WI38 (cell line): ENCODE results near the gene CCDC28A.

ENCODE experiments used
- H3K4me3 ChIP-seq: 2 replicates; pipeline ENCODE4 v1.5.1; 2011; ENCODE audit warnings: low read depth, mild to moderate bottlenecking, control low read depth, low read length
- CTCF ChIP-seq: IDR thresholded peaks from 2 replicates; pipeline ENCODE4 v1.5.1; 2012; ENCODE audit warnings: low read depth, mild to moderate bottlenecking, control low read depth, low read length

The CCDC28A gene

GRCh38 chr6:138795809-138796603, 22.4 kb downstream of the CCDC28A start, which contains the start of gene ECT2L:
ECT2L (plus strand) TSS chr6:138796087; CDS start chr6:138813275, 17,188 bp downstream.
- H3K4me3 ChIP-seq = no peak within 1 kb of the TSS
- TF ChIP-seq CTCF = no peak

- TF ChIP-seq CTCF = no peak
- H3K4me3 ChIP-seq = no peak overlapping the region
These were observed 23.2 kb downstream of the CCDC28A start for GRCh38 chr6:138796771-138797170.

GRCh38 chr6:138797806-138798446, 24.4 kb downstream of the CCDC28A start:
- no peak overlapping the region for H3K4me3 ChIP-seq
- TF ChIP-seq CTCF = no peak

GRCh38 chr6:138800377-138801150, 27.0 kb downstream of the CCDC28A start:
- no peak overlapping the region for H3K4me3 ChIP-seq
- TF ChIP-seq CTCF = no peak

GRCh38 chr6:138803331-138803730, 29.8 kb downstream of the CCDC28A start:
- no peak overlapping the region for H3K4me3 ChIP-seq
- no peak for TF ChIP-seq CTCF

- TF ChIP-seq CTCF = no peak
- H3K4me3 ChIP-seq = no peak overlapping the region
These were observed 30.3 kb downstream of the CCDC28A start for GRCh38 chr6:138803861-138804260.
